Measurements from ENCODE around the gene GJD3.
"Not testable (repeated sequence)": the region's sequence is repeated elsewhere in the genome, so short reads cannot be mapped to it uniquely, and the experiment has no call there.

The GJD3 gene

GRCh38 chr17:40378966-40379365 is 14.4 kb upstream of the GJD3 start:
- Histone ChIP-seq H3K4me3 (ENCODE audit: low read depth in 1 of 2, low read length in 2 of 2) (no peak overlapping the region), H3K27ac (ENCODE audit: low read length) (no peak overlapping the region), H3K9me3 (ENCODE audit: control insufficient read depth in 1 of 2, low read length in 2 of 2) (no peaks in the 10 kb centered on the region), H3K27me3 (ENCODE audit: low read depth, low read length) (no peaks in the 10 kb centered on the region), H3K36me3 (ENCODE audit: control insufficient read depth in 1 of 2, insufficient read depth in 2 of 2, low read length in 2 of 2) (no peaks in the 10 kb centered on the region), H3K4me1 (ENCODE audit: control insufficient read depth in 1 of 2, insufficient read depth in 2 of 2, low read length in 2 of 2) (no peaks in the 10 kb centered on the region)

DNA sequence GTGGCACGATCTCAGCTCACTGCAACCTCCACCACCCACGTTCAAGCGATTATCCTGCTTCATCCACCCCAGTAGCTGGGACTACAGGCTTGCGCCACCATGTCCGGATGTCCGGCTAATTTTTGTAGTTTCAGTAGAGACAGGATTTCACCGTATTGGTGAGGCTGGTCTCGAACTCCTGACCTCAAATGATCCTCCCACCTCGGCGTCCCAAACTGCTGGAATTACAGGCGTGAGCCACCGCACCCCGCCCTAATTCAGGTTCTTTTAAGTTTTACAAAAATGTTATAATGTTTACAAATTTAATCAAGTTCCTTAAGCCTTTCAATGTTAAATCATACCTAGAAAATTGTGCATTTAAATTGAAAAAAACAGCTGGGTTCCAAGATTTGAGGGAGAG is 13.3 kb upstream of the GJD3 start:
- Histone ChIP-seq H3K4me3 (ENCODE audit: low read depth in 1 of 2, low read length in 2 of 2) (no peak overlapping the region), H3K27me3 (ENCODE audit: low read depth, low read length) (no peaks in the 10 kb centered on the region), H3K36me3 (ENCODE audit: control insufficient read depth in 1 of 2, insufficient read depth in 2 of 2, low read length in 2 of 2) (no peaks in the 10 kb centered on the region), H3K27ac (ENCODE audit: low read length) (no peak overlapping the region), H3K9me3 (ENCODE audit: control insufficient read depth in 1 of 2, low read length in 2 of 2) (no peaks in the 10 kb centered on the region), H3K4me1 (ENCODE audit: control insufficient read depth in 1 of 2, insufficient read depth in 2 of 2, low read length in 2 of 2) (no peaks in the 10 kb centered on the region)

DNA sequence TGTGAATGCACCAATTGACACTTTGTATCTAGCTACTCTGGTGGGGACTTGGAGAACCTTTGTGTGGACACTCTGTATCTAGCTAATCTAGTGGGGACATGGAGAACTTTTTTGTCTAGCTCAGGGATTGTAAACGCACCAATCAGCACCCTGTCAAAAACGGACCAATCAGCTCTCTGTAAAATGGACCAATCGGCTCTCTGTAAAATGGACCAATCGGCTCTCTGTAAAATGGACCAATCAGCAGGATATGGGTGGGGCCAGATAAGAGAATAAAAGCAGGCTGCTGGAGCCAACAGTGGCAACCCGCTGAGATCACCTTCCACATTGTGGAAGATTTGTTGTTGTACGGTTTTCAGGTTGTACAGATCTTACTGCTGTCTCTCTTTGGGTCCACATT is 12.0 kb upstream of the GJD3 start:
- H3K4me1 ChIP-seq (ENCODE audit: control insufficient read depth in 1 of 2, insufficient read depth in 2 of 2, low read length in 2 of 2); H3K27me3 ChIP-seq (ENCODE audit: low read depth, low read length); H3K9me3 ChIP-seq (ENCODE audit: control insufficient read depth in 1 of 2, low read length in 2 of 2); H3K36me3 ChIP-seq (ENCODE audit: control insufficient read depth in 1 of 2, insufficient read depth in 2 of 2, low read length in 2 of 2); H3K4me3 ChIP-seq (ENCODE audit: low read depth in 1 of 2, low read length in 2 of 2); H3K27ac ChIP-seq (ENCODE audit: low read length): not testable (repeated sequence)

DNA sequence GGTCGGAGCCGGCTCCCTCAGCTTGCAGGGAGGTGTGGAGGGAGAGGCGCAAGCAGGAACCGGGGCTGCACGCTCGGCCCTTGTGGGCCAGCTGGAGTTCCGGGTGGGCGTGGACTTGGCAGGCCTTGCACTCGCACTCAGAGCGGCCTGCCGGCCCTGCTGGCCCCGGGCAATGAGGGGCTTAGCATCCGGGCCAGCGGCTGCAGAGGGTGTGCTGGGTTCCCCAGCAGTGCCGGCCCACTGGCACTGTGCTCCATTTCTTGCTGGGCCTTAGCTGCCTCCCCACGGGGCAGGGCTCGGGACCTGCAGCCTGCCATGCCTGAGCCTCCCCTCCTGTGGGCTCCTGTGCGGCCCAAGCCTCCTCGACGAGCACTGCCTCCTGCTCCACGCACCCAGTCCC is 11.2 kb upstream of the GJD3 start:
- H3K36me3 ChIP-seq (ENCODE audit: control insufficient read depth in 1 of 2, insufficient read depth in 2 of 2, low read length in 2 of 2); H3K4me1 ChIP-seq (ENCODE audit: control insufficient read depth in 1 of 2, insufficient read depth in 2 of 2, low read length in 2 of 2); H3K27ac ChIP-seq (ENCODE audit: low read length); H3K9me3 ChIP-seq (ENCODE audit: control insufficient read depth in 1 of 2, low read length in 2 of 2); H3K27me3 ChIP-seq (ENCODE audit: low read depth, low read length); H3K4me3 ChIP-seq (ENCODE audit: low read depth in 1 of 2, low read length in 2 of 2): not testable (repeated sequence)

DNA sequence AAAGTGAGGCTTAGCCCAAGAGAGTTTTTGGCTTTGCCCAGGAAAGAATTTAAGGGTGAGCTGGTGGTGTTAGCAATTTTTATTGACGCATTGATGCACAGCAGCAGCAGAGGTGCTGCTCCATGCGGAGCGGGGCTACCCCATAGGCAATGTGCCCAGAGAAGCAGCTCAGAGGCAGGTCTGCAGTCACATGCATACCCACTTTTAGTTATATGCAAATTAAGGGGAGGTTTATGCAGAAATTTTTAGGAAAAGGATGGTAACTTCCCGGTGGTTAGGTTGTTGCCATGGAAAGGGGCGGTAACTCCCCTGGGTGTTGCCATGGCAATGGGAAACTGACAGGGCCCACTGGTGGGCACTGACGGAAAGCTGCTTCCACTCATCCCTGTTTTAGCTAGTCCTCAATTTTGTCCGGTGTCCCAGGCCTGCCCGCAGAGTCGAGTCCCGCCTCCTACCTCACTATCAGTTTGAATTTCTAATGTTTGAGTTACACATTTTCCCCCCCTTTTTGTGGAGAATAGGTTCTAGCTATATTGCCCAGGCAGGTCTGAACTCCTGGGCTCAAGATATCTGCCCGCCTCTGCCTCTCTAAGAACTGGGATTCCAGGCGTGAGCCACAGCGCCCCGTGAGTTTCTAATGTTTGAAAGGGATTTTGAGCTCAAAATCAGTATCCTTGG is 10.4 kb upstream of the GJD3 start:
- Histone ChIP-seq H3K36me3 (ENCODE audit: control insufficient read depth in 1 of 2, insufficient read depth in 2 of 2, low read length in 2 of 2) (no peaks in the 10 kb centered on the region), H3K4me3 (ENCODE audit: low read depth in 1 of 2, low read length in 2 of 2) (no peak overlapping the region), H3K27ac (ENCODE audit: low read length) (no peak overlapping the region), H3K4me1 (ENCODE audit: control insufficient read depth in 1 of 2, insufficient read depth in 2 of 2, low read length in 2 of 2) (no peaks in the 10 kb centered on the region), H3K9me3 (ENCODE audit: control insufficient read depth in 1 of 2, low read length in 2 of 2) (no peaks in the 10 kb centered on the region), H3K27me3 (ENCODE audit: low read depth, low read length) (no peaks in the 10 kb centered on the region)

DNA sequence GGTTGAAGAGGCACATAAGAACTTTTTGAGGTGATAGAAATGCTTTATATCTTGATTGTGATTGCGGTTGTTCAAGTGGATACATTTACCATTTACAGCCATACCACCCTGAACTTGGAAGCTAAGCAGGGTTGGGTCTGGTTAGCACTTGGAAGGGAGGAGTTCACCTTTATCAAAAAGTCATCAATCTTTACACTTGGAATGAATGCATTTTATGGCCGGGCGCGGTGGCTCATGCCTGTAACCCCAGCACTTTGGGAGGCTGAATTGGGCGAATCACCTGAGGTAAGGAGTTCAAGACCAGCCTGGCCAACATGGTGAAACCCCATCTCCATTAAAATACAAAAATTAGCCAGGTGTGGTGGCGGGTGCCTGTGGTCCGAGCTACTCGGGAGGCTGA is 9.5 kb upstream of the GJD3 start:
- Histone ChIP-seq H3K9me3 (ENCODE audit: control insufficient read depth in 1 of 2, low read length in 2 of 2) (no peaks in the 10 kb centered on the region), H3K4me1 (ENCODE audit: control insufficient read depth in 1 of 2, insufficient read depth in 2 of 2, low read length in 2 of 2) (no peaks in the 10 kb centered on the region), H3K36me3 (ENCODE audit: control insufficient read depth in 1 of 2, insufficient read depth in 2 of 2, low read length in 2 of 2) (no peaks in the 10 kb centered on the region), H3K27me3 (ENCODE audit: low read depth, low read length) (no peaks in the 10 kb centered on the region), H3K4me3 (ENCODE audit: low read depth in 1 of 2, low read length in 2 of 2) (no peak overlapping the region), H3K27ac (ENCODE audit: low read length) (no peak overlapping the region)

- H3K36me3 ChIP-seq (ENCODE audit: control insufficient read depth in 1 of 2, insufficient read depth in 2 of 2, low read length in 2 of 2): no peaks in the 10 kb centered on the region
Measured at GRCh38 chr17:40373324-40373723, 8.8 kb upstream of the GJD3 start.

GRCh38 chr17:40372644-40373043 is 8.1 kb upstream of the GJD3 start:
- not testable (repeated sequence) for H3K36me3 ChIP-seq (ENCODE audit: control insufficient read depth in 1 of 2, insufficient read depth in 2 of 2, low read length in 2 of 2); H3K4me1 ChIP-seq (ENCODE audit: control insufficient read depth in 1 of 2, insufficient read depth in 2 of 2, low read length in 2 of 2); H3K4me3 ChIP-seq (ENCODE audit: low read depth in 1 of 2, low read length in 2 of 2); H3K27ac ChIP-seq (ENCODE audit: low read length); H3K27me3 ChIP-seq (ENCODE audit: low read depth, low read length); H3K9me3 ChIP-seq (ENCODE audit: control insufficient read depth in 1 of 2, low read length in 2 of 2)

More at GRCh38 chr17:40373324-40373723, 8.8 kb upstream of the GJD3 start:
- Histone ChIP-seq H3K27ac (ENCODE audit: low read length) (no peak overlapping the region), H3K4me3 (ENCODE audit: low read depth in 1 of 2, low read length in 2 of 2) (no peak overlapping the region), H3K27me3 (ENCODE audit: low read depth, low read length) (no peaks in the 10 kb centered on the region), H3K4me1 (ENCODE audit: control insufficient read depth in 1 of 2, insufficient read depth in 2 of 2, low read length in 2 of 2) (no peaks in the 10 kb centered on the region), H3K9me3 (ENCODE audit: control insufficient read depth in 1 of 2, low read length in 2 of 2) (no peaks in the 10 kb centered on the region)

GRCh38 chr17:40372031-40372430 is 7.5 kb upstream of the GJD3 start:
- Histone ChIP-seq H3K36me3 (ENCODE audit: control insufficient read depth in 1 of 2, insufficient read depth in 2 of 2, low read length in 2 of 2) (no peaks in the 10 kb centered on the region), H3K4me1 (ENCODE audit: control insufficient read depth in 1 of 2, insufficient read depth in 2 of 2, low read length in 2 of 2) (no peaks in the 10 kb centered on the region)

GRCh38 chr17:40371261-40371929 is 6.9 kb upstream of the GJD3 start:
- Histone ChIP-seq H3K27me3 (ENCODE audit: low read depth, low read length) (no peaks in the 10 kb centered on the region), H3K4me1 (ENCODE audit: control insufficient read depth in 1 of 2, insufficient read depth in 2 of 2, low read length in 2 of 2) (no peaks in the 10 kb centered on the region), H3K27ac (ENCODE audit: low read length) (no peak overlapping the region), H3K4me3 (ENCODE audit: low read depth in 1 of 2, low read length in 2 of 2) (no peak overlapping the region), H3K9me3 (ENCODE audit: control insufficient read depth in 1 of 2, low read length in 2 of 2) (no peaks in the 10 kb centered on the region), H3K36me3 (ENCODE audit: control insufficient read depth in 1 of 2, insufficient read depth in 2 of 2, low read length in 2 of 2) (no peaks in the 10 kb centered on the region)

More at GRCh38 chr17:40372031-40372430, 7.5 kb upstream of the GJD3 start:
- H3K27me3 ChIP-seq (ENCODE audit: low read depth, low read length): no peaks in the 10 kb centered on the region
- H3K4me3 ChIP-seq (ENCODE audit: low read depth in 1 of 2, low read length in 2 of 2): no peak overlapping the region
- H3K9me3 ChIP-seq (ENCODE audit: control insufficient read depth in 1 of 2, low read length in 2 of 2): no peaks in the 10 kb centered on the region
- H3K27ac ChIP-seq (ENCODE audit: low read length): no peak overlapping the region

- Histone ChIP-seq H3K27me3 (ENCODE audit: low read depth, low read length) (no peaks in the 10 kb centered on the region), H3K27ac (ENCODE audit: low read length) (no peak overlapping the region), H3K9me3 (ENCODE audit: control insufficient read depth in 1 of 2, low read length in 2 of 2) (no peaks in the 10 kb centered on the region), H3K36me3 (ENCODE audit: control insufficient read depth in 1 of 2, insufficient read depth in 2 of 2, low read length in 2 of 2) (no peaks in the 10 kb centered on the region), H3K4me3 (ENCODE audit: low read depth in 1 of 2, low read length in 2 of 2) (no peak overlapping the region), H3K4me1 (ENCODE audit: control insufficient read depth in 1 of 2, insufficient read depth in 2 of 2, low read length in 2 of 2) (no peaks in the 10 kb centered on the region)
Measured at GRCh38 chr17:40369923-40370322, 5.4 kb upstream of the GJD3 start.

- H3K27ac ChIP-seq (ENCODE audit: low read length); H3K9me3 ChIP-seq (ENCODE audit: control insufficient read depth in 1 of 2, low read length in 2 of 2); H3K4me3 ChIP-seq (ENCODE audit: low read depth in 1 of 2, low read length in 2 of 2); H3K4me1 ChIP-seq (ENCODE audit: control insufficient read depth in 1 of 2, insufficient read depth in 2 of 2, low read length in 2 of 2); H3K27me3 ChIP-seq (ENCODE audit: low read depth, low read length); H3K36me3 ChIP-seq (ENCODE audit: control insufficient read depth in 1 of 2, insufficient read depth in 2 of 2, low read length in 2 of 2): not testable (repeated sequence)
Measured at GRCh38 chr17:40367728-40368127, 3.2 kb upstream of the GJD3 start.
